Cardiac muscle cell (in vitro differentiated cells and primary cell): ENCODE data around the gene TBCE. TPM values are rescaled to one million over a fixed set of nuclear protein-coding genes. Genes with fewer than 3 reads are reported as not detected.

Source experiments
- DNase-seq, 2 donors: peaks; one replicate each; pipeline versions ENCODE4 v3.0.0 to v3.0.0-alpha.2; 2010 to 2017; ENCODE audit warnings: low read depth in 1 of 2, low spot score in 1 of 2
- H3K27ac ChIP-seq: fragments of 200-600 bp; sonication (generic); 2 replicates; pipeline ENCODE4 v1.5.1; 2016
- H3K27me3 ChIP-seq: fragments of 200-600 bp; sonication (generic); 2 replicates; pipeline ENCODE4 v1.6.0; 2016; ENCODE audit warnings: control low read depth
- H3K36me3 ChIP-seq: fragments of 200-600 bp; sonication (generic); 2 replicates; pipeline ENCODE4 v1.5.1; 2016; ENCODE audit warnings: control low read depth
- H3K4me1 ChIP-seq: fragments of 200-600 bp; sonication (generic); 2 replicates; pipeline ENCODE4 v1.8.1; 2017; ENCODE audit warnings: low read depth, mild to moderate bottlenecking, mixed run types
- H3K4me3 ChIP-seq: fragments of 200-600 bp; sonication (generic); 2 replicates; pipeline ENCODE4 v1.5.1; 2016; ENCODE audit warnings: mild to moderate bottlenecking
- H3K9me3 ChIP-seq: fragments of 200-600 bp; sonication (generic); 2 replicates; pipeline ENCODE4 v1.5.1; 2017; ENCODE audit warnings: low read depth, mild to moderate bottlenecking, control low read depth
- polyA plus RNA-seq: library from polyadenylated mRNA; unstranded; fragments of >200 nt; fragmentation: Nextera tagmentation; extraction: Ambion mirVana; gene quantifications from 2 replicates; pipeline ENCODE4 v1.2.1, GENCODE V29; 2016
- total RNA-seq: library from RNA; depleted of rRNA; stranded (reverse); fragments of >200 nt; gene quantifications from 2 replicates; pipeline ENCODE4 v1.2.3, GENCODE V29; 2016
- TF ChIP-seq, protein P1 (sequence below): IDR thresholded peaks from 2 replicates; pipeline ENCODE4 v1.5.1; 2012; ENCODE audit warnings: low read depth, mild to moderate bottlenecking, low read length

Gene TBCE
- total and polyA plus RNA-seq, 2 experiments from 2014 or later: 17.9 to 34.8 TPM

DNA sequence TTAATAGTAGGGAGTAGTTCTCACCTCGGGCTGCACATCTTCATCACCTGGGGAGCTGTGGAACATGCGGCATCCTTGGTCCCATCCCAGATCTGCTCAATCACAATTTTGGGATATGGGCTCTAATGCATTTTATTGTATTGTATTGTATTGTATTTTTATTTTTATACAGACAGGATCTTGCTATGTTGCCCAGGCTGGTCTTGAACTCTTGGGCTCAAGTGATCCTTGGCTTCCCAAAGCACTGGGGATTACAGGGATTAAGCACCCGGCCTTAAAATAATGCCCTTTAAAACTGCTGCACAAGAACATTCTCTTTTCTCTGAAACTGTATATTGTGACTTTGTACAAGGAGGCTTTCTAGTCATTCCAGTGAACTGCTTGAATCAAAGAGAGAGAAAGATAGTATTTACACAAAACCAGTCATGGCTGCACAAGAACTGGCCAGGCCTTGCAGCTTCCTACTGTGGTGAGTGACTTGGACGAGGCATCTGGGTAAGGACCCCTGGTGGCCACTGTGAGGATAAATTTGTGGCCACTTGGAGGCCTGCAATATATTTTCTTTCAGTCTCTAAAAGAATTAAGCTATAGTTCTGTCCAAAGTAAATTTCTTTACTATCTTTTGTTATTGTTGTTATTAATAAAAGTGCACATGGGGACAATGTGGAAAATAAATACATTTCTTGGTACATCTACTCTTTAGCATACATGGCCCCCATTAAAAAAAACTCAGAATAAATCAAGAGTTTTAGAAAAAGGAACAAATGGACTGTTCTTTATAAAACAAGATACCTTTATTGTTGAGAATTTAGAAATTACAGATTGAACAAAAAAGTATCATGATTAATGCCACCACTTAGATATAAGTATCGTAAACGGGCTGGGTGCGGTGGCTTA lies 48.0 kb downstream of the TBCE start:
- TF ChIP-seq, protein P1, sequence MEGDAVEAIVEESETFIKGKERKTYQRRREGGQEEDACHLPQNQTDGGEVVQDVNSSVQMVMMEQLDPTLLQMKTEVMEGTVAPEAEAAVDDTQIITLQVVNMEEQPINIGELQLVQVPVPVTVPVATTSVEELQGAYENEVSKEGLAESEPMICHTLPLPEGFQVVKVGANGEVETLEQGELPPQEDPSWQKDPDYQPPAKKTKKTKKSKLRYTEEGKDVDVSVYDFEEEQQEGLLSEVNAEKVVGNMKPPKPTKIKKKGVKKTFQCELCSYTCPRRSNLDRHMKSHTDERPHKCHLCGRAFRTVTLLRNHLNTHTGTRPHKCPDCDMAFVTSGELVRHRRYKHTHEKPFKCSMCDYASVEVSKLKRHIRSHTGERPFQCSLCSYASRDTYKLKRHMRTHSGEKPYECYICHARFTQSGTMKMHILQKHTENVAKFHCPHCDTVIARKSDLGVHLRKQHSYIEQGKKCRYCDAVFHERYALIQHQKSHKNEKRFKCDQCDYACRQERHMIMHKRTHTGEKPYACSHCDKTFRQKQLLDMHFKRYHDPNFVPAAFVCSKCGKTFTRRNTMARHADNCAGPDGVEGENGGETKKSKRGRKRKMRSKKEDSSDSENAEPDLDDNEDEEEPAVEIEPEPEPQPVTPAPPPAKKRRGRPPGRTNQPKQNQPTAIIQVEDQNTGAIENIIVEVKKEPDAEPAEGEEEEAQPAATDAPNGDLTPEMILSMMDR: peak; percentile 77

GRCh38 chr1:235416662-235417049 lies 49.4 kb downstream of the TBCE start:
- Histone ChIP-seq H3K4me1 (no peaks in the 10 kb centered on the region), H3K27me3 (no peaks in the 10 kb centered on the region), H3K4me3 (no peak overlapping the region), H3K9me3 (no peaks in the 10 kb centered on the region), H3K27ac (no peak overlapping the region), H3K36me3 (no peaks in the 10 kb centered on the region)
- peak in 1 of 2 donors; percentile 46 for DNase-seq
- TF ChIP-seq, protein P1: no peak

More for the DNA sequence above, 48.0 kb downstream of the TBCE start:
- no peaks in the 10 kb centered on the region for H3K4me1 ChIP-seq
- DNase-seq: peak; percentile 72 to 88
- no peaks in the 10 kb centered on the region for H3K9me3 ChIP-seq
- H3K36me3 ChIP-seq: no peaks in the 10 kb centered on the region
- H3K27me3 ChIP-seq: no peaks in the 10 kb centered on the region
- no peak overlapping the region for H3K27ac ChIP-seq
- no peak overlapping the region for H3K4me3 ChIP-seq

DNA sequence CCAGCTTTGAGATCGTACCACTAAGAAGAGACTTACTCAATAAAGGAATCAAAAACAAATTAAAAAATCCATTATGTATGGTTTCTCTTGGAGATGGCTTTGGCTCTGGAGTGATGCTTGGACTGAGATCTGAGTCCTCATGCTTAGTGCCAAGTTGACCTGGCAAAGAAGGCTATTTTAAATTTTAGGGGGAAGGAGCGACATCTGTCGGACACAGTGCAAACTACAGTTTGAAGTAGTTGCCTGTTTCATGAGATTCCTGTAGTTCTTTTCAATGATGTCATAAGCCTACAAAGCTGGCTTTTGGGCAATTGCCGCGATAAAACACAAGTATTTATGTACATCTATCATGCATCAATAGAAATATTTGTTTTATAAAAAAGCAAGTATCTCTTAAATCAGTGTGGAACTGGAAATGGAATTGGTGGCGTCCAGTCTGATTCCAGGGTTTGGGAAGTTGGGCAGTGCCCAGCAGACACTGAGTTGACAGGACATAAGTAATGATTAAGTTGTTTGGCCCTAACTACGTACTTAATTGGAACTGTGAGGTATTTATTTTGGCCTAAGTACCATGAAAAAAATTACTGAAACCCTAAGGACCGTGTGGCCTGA lies 50.0 kb downstream of the TBCE start:
- H3K36me3 ChIP-seq: no peaks in the 10 kb centered on the region
- H3K4me1 ChIP-seq: no peaks in the 10 kb centered on the region
- TF ChIP-seq, protein P1: peak; percentile 82
- H3K27me3 ChIP-seq: no peaks in the 10 kb centered on the region
- no peak overlapping the region for H3K4me3 ChIP-seq
- DNase-seq: peak; percentile 60 to 87
- H3K9me3 ChIP-seq: no peaks in the 10 kb centered on the region
- no peak overlapping the region for H3K27ac ChIP-seq

- Histone ChIP-seq H3K27ac (no peak overlapping the region), H3K4me3 (no peak overlapping the region), H3K9me3 (no peaks in the 10 kb centered on the region), H3K27me3 (no peaks in the 10 kb centered on the region), H3K36me3 (no peaks in the 10 kb centered on the region), H3K4me1 (no peaks in the 10 kb centered on the region)
- no peak for DNase-seq
- TF ChIP-seq, protein P1: no peak
These were observed 54.5 kb downstream of the TBCE start for GRCh38 chr1:235421751-235422150.

DNA sequence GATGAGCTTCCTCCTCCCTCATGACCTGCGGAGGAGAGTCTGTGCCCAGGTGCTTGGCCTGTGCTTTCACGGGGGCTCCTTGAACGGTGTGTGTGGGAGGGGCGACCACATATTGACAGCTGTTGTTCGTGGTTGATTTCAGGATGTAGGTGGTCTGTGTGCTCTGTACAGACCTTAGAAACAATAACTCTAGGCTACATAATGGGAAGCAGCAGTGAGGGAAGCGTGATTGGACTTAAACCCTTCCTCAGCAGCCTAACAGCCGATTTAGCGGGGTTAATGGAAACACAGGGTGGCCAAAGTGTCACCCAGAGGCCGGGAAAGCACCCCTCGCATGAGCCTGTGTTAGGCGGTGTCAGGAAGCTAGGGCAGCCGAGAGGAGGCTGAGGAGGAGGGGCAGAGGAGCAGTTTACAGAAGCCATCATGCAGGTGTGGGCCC lies 56.0 kb downstream of the TBCE start:
- H3K4me1 ChIP-seq: no peaks in the 10 kb centered on the region
- H3K36me3 ChIP-seq: no peaks in the 10 kb centered on the region
- H3K4me3 ChIP-seq: no peak overlapping the region
- H3K27me3 ChIP-seq: no peaks in the 10 kb centered on the region
- H3K27ac ChIP-seq: no peak overlapping the region
- TF ChIP-seq, protein P1: no peak
- no peak for DNase-seq
- H3K9me3 ChIP-seq: no peaks in the 10 kb centered on the region
